Thymus (tissue), 11 donors: ENCODE results near the gene SFTA2. TPM values are rescaled to one million over a fixed set of nuclear protein-coding genes. Genes with fewer than 3 reads are reported as not detected.
A peak's percentile ranks its signal among the peaks of the same experiment; 100 is the strongest.

Experiments
- DNase-seq, 9 donors: peaks; one replicate each; pipeline ENCODE4 v3.0.0-alpha.2; 2013; ENCODE audit warnings: low spot score in 9 of 9, low read depth in 6 of 9, missing footprints in 1 of 9
- H3K27ac ChIP-seq, 2 donors: one replicate each; pipeline ENCODE4 v1.5.1; 2013; ENCODE audit warnings: control low read depth in 1 of 2, low read depth in 1 of 2, low read length in 1 of 2, mild to moderate bottlenecking in 1 of 2, moderate library complexity in 1 of 2
- H3K27me3 ChIP-seq, 2 donors: one replicate each; pipeline ENCODE4 v1.5.1; 2013; ENCODE audit warnings: low read length in 1 of 2; ENCODE audit not compliant: control insufficient read depth in 2 of 2, insufficient read depth in 1 of 2
- H3K36me3 ChIP-seq, 2 donors: one replicate each; pipeline ENCODE4 v1.5.1; 2013; ENCODE audit warnings: low read length in 1 of 2, mild to moderate bottlenecking in 1 of 2, moderate library complexity in 1 of 2; ENCODE audit not compliant: control insufficient read depth in 2 of 2, insufficient read depth in 2 of 2
- H3K4me1 ChIP-seq, 2 donors: one replicate each; pipeline ENCODE4 v1.5.1; 2013; ENCODE audit warnings: low read length in 2 of 2; ENCODE audit not compliant: control insufficient read depth in 2 of 2, insufficient read depth in 2 of 2
- H3K4me3 ChIP-seq, 2 donors: one replicate each; pipeline ENCODE4 v1.5.1; 2013; ENCODE audit warnings: low read length in 2 of 2, control low read depth in 1 of 2, mild to moderate bottlenecking in 1 of 2
- H3K9me3 ChIP-seq, 2 donors: one replicate each; pipeline ENCODE4 v1.5.1; 2013; ENCODE audit warnings: low read length in 1 of 2, mild to moderate bottlenecking in 1 of 2; ENCODE audit not compliant: control insufficient read depth in 2 of 2, insufficient read depth in 1 of 2
- WGBS: extraction: QIAGEN DNeasy Blood & Tissue Kit; methylation state at CpG from one replicate; pipeline ENCODE4 v1.1.7; 2013; 5-methylcytosine and 5-hydroxymethylcytosine counted together
- polyA plus RNA-seq: library from polyadenylated mRNA; stranded (reverse); fragments of 200-250 nt; gene quantifications from one replicate; pipeline ENCODE4 v1.2.3, GENCODE V29; 2013
- total RNA-seq: library from RNA; stranded (reverse); fragments of 120-200 nt; gene quantifications from one replicate; pipeline ENCODE4 v1.2.4, GENCODE V29; 2013
- donor health status: healthy.

Gene SFTA2
- total and polyA plus RNA-seq, 2 donors: 0.19 to 1.8 TPM

GRCh38 chr6:30891450-30891723 is 40.6 kb downstream of the SFTA2 start:
- Histone ChIP-seq H3K27me3 (peaks cover 0 to 15% of the 10 kb centered on the region in 2 donors), H3K4me3 (no peak overlapping the region), H3K4me1 (peaks cover 5 to 44% of the 10 kb centered on the region in 2 donors), H3K36me3 (peaks cover 47 to 65% of the 10 kb centered on the region in 2 donors), H3K27ac (no peak overlapping the region), H3K9me3 (no peaks in the 10 kb centered on the region)
- 94% methylated on average over 4 of the region's 4 CpGs for WGBS
- DNase-seq: no peak

- Histone ChIP-seq H3K36me3 (peaks cover 42 to 61% of the 10 kb centered on the region in 2 donors), H3K9me3 (no peaks in the 10 kb centered on the region), H3K4me1 (peaks cover 10 to 44% of the 10 kb centered on the region in 2 donors), H3K4me3 (no peak overlapping the region), H3K27me3 (peaks cover 0 to 20% of the 10 kb centered on the region in 2 donors), H3K27ac (no peak overlapping the region)
- DNase-seq: no peak
- 95% methylated on average over 12 of the region's 12 CpGs for WGBS
Measured at GRCh38 chr6:30890646-30891449, 41.1 kb downstream of the SFTA2 start.

GRCh38 chr6:30889921-30890645 is 41.9 kb downstream of the SFTA2 start:
- Histone ChIP-seq H3K4me3 (no peak overlapping the region), H3K27me3 (peaks cover 0 to 27% of the 10 kb centered on the region in 2 donors), H3K4me1 (peaks cover 18 to 44% of the 10 kb centered on the region in 2 donors), H3K36me3 (peaks cover 36 to 54% of the 10 kb centered on the region in 2 donors), H3K27ac (peak overlapping the region in 1 of 2 donors; percentile 25), H3K9me3 (no peaks in the 10 kb centered on the region)
- peak in 1 of 9 donors; percentile 32 for DNase-seq
- WGBS: 76% methylated on average over 14 of the region's 14 CpGs

GRCh38 chr6:30889496-30889885 is 42.5 kb downstream of the SFTA2 start:
- Histone ChIP-seq H3K9me3 (no peaks in the 10 kb centered on the region), H3K36me3 (peaks cover 34 to 50% of the 10 kb centered on the region in 2 donors), H3K27ac (no peak overlapping the region), H3K4me3 (no peak overlapping the region), H3K4me1 (peaks cover 20 to 49% of the 10 kb centered on the region in 2 donors), H3K27me3 (peaks cover 0 to 31% of the 10 kb centered on the region in 2 donors)
- no peak for DNase-seq
- WGBS: 99% methylated on average over 4 of the region's 4 CpGs

GRCh38 chr6:30888816-30889495 is 43.0 kb downstream of the SFTA2 start:
- H3K4me1 ChIP-seq: peaks cover 20 to 49% of the 10 kb centered on the region in 2 donors
- no peak overlapping the region for H3K27ac ChIP-seq
- H3K9me3 ChIP-seq: no peaks in the 10 kb centered on the region
- DNase-seq: no peak
- H3K4me3 ChIP-seq: no peak overlapping the region
- H3K27me3 ChIP-seq: peaks cover 0 to 31% of the 10 kb centered on the region in 2 donors
- 97% methylated on average over 18 of the region's 18 CpGs for WGBS
- H3K36me3 ChIP-seq: peaks cover 28 to 46% of the 10 kb centered on the region in 2 donors

GRCh38 chr6:30887901-30888815 is 43.8 kb downstream of the SFTA2 start:
- H3K36me3 ChIP-seq: peaks cover 23 to 40% of the 10 kb centered on the region in 2 donors
- no peaks in the 10 kb centered on the region for H3K9me3 ChIP-seq
- WGBS: 92% methylated on average over 6 of the region's 6 CpGs
- H3K27me3 ChIP-seq: peaks cover 0 to 33% of the 10 kb centered on the region in 2 donors
- H3K4me1 ChIP-seq: peaks cover 27 to 57% of the 10 kb centered on the region in 2 donors
- H3K27ac ChIP-seq: no peak overlapping the region
- no peak overlapping the region for H3K4me3 ChIP-seq
- no peak for DNase-seq

- peaks cover 0 to 29% of the 10 kb centered on the region in 2 donors for H3K27me3 ChIP-seq
- peaks cover 17 to 28% of the 10 kb centered on the region in 2 donors for H3K36me3 ChIP-seq
- H3K27ac ChIP-seq: no peak overlapping the region
- no peak overlapping the region for H3K4me3 ChIP-seq
- peaks cover 30 to 70% of the 10 kb centered on the region in 2 donors for H3K4me1 ChIP-seq
- no peaks in the 10 kb centered on the region for H3K9me3 ChIP-seq
- no peak for DNase-seq
Measured at GRCh38 chr6:30886897-30887255, 45.1 kb downstream of the SFTA2 start.

- DNase-seq: peak in 2 of 9 donors; percentile 35 to 62
- Histone ChIP-seq H3K36me3 (peaks cover 17 to 27% of the 10 kb centered on the region in 2 donors), H3K27me3 (peaks cover 0 to 27% of the 10 kb centered on the region in 2 donors), H3K4me1 (peaks cover 30 to 76% of the 10 kb centered on the region in 2 donors), H3K9me3 (no peaks in the 10 kb centered on the region), H3K27ac (peak overlapping the region; percentile 56 to 74), H3K4me3 (peak overlapping the region; percentile 68 to 84)
- 69% methylated on average over 18 of the region's 18 CpGs for WGBS
Measured at GRCh38 chr6:30885999-30886896, 45.7 kb downstream of the SFTA2 start.
